IMR-90 (cell line): ENCODE data around the gene PSMD12. TPM values are rescaled to one million over a fixed set of nuclear protein-coding genes. Genes with fewer than 3 reads are reported as not detected.

Experiments
- NFE2L2 ChIP-seq: fragments of 150-350 bp; IDR thresholded peaks from 2 replicates; pipeline ENCODE4 v1.6.1; 2016; ENCODE audit warnings: low read depth, mild to moderate bottlenecking, low read length
- RAD21 ChIP-seq: IDR thresholded peaks from 2 replicates; pipeline ENCODE4 v1.6.1; 2012; ENCODE audit warnings: low read length, improper control_type of control experiment
- RCOR1 ChIP-seq: IDR thresholded peaks from 2 replicates; pipeline ENCODE4 v1.6.1; 2012; ENCODE audit warnings: mild to moderate bottlenecking, low read length, improper control_type of control experiment; ENCODE audit not compliant: insufficient replicate concordance
- RFX5 ChIP-seq: IDR thresholded peaks from 2 replicates; pipeline ENCODE4 v1.8.0; 2012; ENCODE audit warnings: low read depth, mild to moderate bottlenecking, low read length, moderate library complexity
- polyA plus RNA-seq, 3 experiments: library from polyadenylated mRNA; depleted of rRNA; stranded (reverse); fragments of >200 nt; gene quantifications; 2 replicates each; pipeline ENCODE4 v1.2.3, GENCODE V29; 2012; ENCODE audit warnings: low replicate concordance in 1 of 3
- total RNA-seq: library from RNA; depleted of rRNA; stranded (reverse); fragments of >200 nt; gene quantifications from 2 replicates; pipeline ENCODE4 v1.2.3, GENCODE V29; 2012
- TF ChIP-seq, protein P1 (sequence below): fragments of 150-350 bp; IDR thresholded peaks from 2 replicates; pipeline ENCODE4 v1.6.1; 2017; ENCODE audit warnings: mild to moderate bottlenecking, antibody characterized with exemption, low read length, low read depth
- TF ChIP-seq, protein P2 (sequence below): fragments of 150-350 bp; IDR thresholded peaks from 2 replicates; pipeline ENCODE4 v1.6.1; 2016; ENCODE audit warnings: low read depth, mild to moderate bottlenecking, low read length, moderate library complexity, borderline replicate concordance

PSMD12 gene
- total and polyA plus RNA-seq, 2 of the 4 experiments (the other 2 are of a cell fraction), result 17.9 to 39.7 TPM

DNA sequence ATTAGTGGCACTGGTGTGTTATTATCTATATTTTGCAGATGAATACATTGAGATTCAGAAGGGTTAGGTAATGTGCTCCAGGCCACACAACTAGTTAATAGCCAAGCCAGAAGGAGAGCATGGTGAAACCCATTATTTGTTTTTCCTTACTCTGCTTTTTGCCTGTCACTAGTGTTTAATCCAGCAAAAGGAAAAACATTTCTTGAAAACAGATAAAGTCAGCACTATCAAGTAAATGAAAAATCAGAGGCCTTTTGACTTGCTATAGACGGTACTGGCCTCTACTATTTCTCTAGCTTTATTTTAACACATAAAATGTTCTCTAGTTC lies 15.5 kb upstream of the PSMD12 start (continued):
- TF ChIP-seq, protein P1, sequence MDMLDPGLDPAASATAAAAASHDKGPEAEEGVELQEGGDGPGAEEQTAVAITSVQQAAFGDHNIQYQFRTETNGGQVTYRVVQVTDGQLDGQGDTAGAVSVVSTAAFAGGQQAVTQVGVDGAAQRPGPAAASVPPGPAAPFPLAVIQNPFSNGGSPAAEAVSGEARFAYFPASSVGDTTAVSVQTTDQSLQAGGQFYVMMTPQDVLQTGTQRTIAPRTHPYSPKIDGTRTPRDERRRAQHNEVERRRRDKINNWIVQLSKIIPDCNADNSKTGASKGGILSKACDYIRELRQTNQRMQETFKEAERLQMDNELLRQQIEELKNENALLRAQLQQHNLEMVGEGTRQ, result no peak
- TF ChIP-seq, protein P2, sequence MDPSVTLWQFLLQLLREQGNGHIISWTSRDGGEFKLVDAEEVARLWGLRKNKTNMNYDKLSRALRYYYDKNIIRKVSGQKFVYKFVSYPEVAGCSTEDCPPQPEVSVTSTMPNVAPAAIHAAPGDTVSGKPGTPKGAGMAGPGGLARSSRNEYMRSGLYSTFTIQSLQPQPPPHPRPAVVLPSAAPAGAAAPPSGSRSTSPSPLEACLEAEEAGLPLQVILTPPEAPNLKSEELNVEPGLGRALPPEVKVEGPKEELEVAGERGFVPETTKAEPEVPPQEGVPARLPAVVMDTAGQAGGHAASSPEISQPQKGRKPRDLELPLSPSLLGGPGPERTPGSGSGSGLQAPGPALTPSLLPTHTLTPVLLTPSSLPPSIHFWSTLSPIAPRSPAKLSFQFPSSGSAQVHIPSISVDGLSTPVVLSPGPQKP, result no peak
- TF ChIP-seq NFE2L2 (no peak), RCOR1 (no peak), RFX5 (no peak), RAD21 (no peak)
